ENCODE measurements around the gene LSP1. TPM values are rescaled to one million over a fixed set of nuclear protein-coding genes. Genes with fewer than 3 reads are reported as not detected.

Gene LSP1
- total and polyA plus RNA-seq, 2 of the 4 experiments (the other 2 are of a cell fraction), result not detected

DNA sequence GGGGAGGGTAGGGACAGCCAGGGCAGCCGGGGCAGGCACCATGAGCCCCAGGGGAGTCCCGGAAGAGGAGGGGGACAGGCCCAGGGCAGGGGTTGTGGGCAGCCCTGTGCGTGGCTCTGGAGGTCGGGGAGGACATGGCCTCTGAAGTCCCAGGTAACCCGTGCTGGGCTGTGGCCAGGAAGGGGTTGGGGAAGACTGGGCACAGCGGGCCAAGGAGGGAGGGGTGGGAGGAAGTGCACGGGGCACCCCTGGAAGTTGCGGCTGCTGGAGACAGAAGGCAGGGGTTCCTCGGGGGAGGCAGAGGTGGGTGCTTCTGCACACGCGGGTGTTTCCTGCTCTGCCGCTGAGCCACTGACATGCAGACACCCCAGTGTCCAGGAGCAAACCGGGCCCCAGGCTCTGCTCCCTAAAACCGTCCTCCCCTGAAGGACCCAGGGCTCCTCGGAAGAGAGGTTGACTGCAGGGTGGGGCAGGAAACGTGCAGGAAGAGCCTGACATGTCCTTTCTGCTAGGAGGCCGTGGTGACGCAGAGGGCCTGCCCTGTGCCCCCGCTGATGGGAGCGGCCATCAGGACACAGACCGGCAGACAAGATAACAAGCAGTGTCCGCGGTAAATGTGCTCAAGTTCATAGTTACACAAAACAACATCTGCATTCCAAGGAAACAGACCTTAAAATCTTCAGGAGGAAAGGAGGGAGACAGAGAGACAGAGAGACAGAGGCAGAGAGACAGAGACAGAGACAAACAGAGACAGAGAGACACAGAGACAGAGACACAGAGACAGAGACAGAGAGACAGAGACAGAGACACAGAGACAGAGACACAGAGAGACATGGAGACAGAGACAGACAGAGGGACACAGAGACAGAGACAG is 8.4 kb upstream of the LSP1 start (continued):
- no peak for TF ChIP-seq MAFK (IDR thresholded peaks at IDR 0.05; ENCODE audit: low read depth, low read length)

DNA sequence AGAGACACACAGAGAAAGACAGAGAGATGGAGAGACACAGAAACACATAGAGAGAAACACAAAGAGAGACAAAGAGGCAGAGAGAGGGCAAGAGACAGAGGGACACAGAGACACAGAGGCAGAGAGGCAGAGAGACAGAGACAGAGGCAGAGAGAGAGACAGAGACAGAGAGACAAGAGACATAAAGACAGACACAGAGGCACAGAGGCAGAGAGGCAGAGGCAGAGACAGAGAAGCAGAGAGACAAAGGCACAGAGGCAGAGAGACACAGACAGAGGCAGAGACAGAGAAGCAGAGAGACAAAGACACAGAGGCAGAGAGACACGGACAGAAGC is 7.8 kb upstream of the LSP1 start:
- no peak for DNase-seq
- Histone ChIP-seq H3K36me3 (ENCODE audit: control insufficient read depth, insufficient read depth, low read length) (no peaks in the 10 kb centered on the region), H2BK20ac (ENCODE audit: low read depth, low read length) (no peak overlapping the region), H3K79me1 (ENCODE audit: low read depth in 1 of 2, low read length in 2 of 2) (no peaks in the 10 kb centered on the region), H3K9me3 (ENCODE audit: control insufficient read depth, insufficient read depth, low read length) (no peaks in the 10 kb centered on the region), H3K27me3 (ENCODE audit: control insufficient read depth, insufficient read depth, low read length) (peaks cover 48% of the 10 kb centered on the region), H2AK9ac (replicated peaks; ENCODE audit: low read depth, low read length, poor library complexity) (no peak overlapping the region), H3K4me3 (ENCODE audit: insufficient read depth, low read depth, low read length) (no peak overlapping the region), H3K4me2 (ENCODE audit: low read depth, low read length) (no peak overlapping the region), H3K14ac (replicated peaks; ENCODE audit: low read depth, low read length) (no peak overlapping the region), H2BK5ac (ENCODE audit: low read depth, low read length, poor library complexity, severe bottlenecking) (no peak overlapping the region), H3K27ac (ENCODE audit: insufficient read depth, low read length) (no peak overlapping the region), H2BK120ac (ENCODE audit: low read depth, low read length) (no peak overlapping the region), H2BK15ac (ENCODE audit: low read depth, low read length) (no peak overlapping the region), H2AK5ac (ENCODE audit: low read depth, low read length) (no peak overlapping the region; the same call in 1 of the 2 replicates), H3K56ac (ENCODE audit: extremely low read depth, insufficient read depth, low read length) (no peak overlapping the region), H3K4me1 (ENCODE audit: control insufficient read depth, insufficient read depth, low read length) (no peaks in the 10 kb centered on the region), H3K23ac (ENCODE audit: low read depth, low read length) (no peak overlapping the region), H2AFZ (replicated peaks; ENCODE audit: low read length, poor library complexity) (no peak overlapping the region), H3K9me1 (ENCODE audit: insufficient read depth, low read length) (no peaks in the 10 kb centered on the region), H4K91ac (ENCODE audit: insufficient read depth, low read depth, low read length) (no peak overlapping the region), H4K8ac (ENCODE audit: low read depth in 2 of 2, low read length in 2 of 2) (no peak overlapping the region), H4K5ac (ENCODE audit: low read depth, low read length) (no peak overlapping the region), H3K18ac (ENCODE audit: low read depth, low read length) (no peak overlapping the region), H3K4ac (ENCODE audit: low read depth, low read length) (no peak overlapping the region), H3K9ac (ENCODE audit: low read depth, low read length) (no peak overlapping the region), H4K20me1 (ENCODE audit: insufficient read depth, low read length) (no peaks in the 10 kb centered on the region)
- WGBS, 2 experiments (ENCODE audit: extremely low coverage in 2 of 2, insufficient read length in 1 of 2), result 50% methylated on average over 1 of the region's 1 CpG; no CpG with 5 or more reads in 1 of the 2 experiments
- ChIA-PET POLR2A (ENCODE audit: unreplicated experiment) (no interaction called here), CTCF (interaction anchor here (1.0 kb wide), 1 partner anchor 204 kb away, joined by 3 read pairs; no protein-coding TSS in a partner anchor)
- intact Hi-C loops (cut with micrococcal nuclease), result no loop called here
- dilution Hi-C loops (cut with HindIII; ENCODE audit: low sequenced_read_pairs, unreplicated experiment), result no loop called here
- TF ChIP-seq RCOR1 (IDR thresholded peaks at IDR 0.05; ENCODE audit: insufficient replicate concordance, low read length) (no peak), MXI1 (IDR thresholded peaks at IDR 0.05; ENCODE audit: borderline replicate concordance, low read depth, low read length) (no peak), BHLHE40 (IDR thresholded peaks at IDR 0.05; ENCODE audit: low read depth, low read length) (no peak), MAFK (IDR thresholded peaks at IDR 0.05; ENCODE audit: low read depth, low read length) (no peak), MAZ (IDR thresholded peaks at IDR 0.05; ENCODE audit: borderline replicate concordance, low read depth, low read length) (no peak), FOS (IDR thresholded peaks at IDR 0.05; ENCODE audit: low read depth, low read length) (no peak), RAD21 (IDR thresholded peaks at IDR 0.05; ENCODE audit: low read length) (no peak), SMC3 (IDR thresholded peaks at IDR 0.05; ENCODE audit: low read depth, low read length) (no peak), POLR2A (IDR thresholded peaks at IDR 0.05; ENCODE audit: low read depth, low read length) (no peak), CHD1 (IDR thresholded peaks at IDR 0.05; ENCODE audit: low read depth, low read length) (no peak)
- TF ChIP-seq, protein P1, sequence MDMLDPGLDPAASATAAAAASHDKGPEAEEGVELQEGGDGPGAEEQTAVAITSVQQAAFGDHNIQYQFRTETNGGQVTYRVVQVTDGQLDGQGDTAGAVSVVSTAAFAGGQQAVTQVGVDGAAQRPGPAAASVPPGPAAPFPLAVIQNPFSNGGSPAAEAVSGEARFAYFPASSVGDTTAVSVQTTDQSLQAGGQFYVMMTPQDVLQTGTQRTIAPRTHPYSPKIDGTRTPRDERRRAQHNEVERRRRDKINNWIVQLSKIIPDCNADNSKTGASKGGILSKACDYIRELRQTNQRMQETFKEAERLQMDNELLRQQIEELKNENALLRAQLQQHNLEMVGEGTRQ (IDR thresholded peaks at IDR 0.05; ENCODE audit: low read depth, low read length), result no peak
- no peak for ATAC-seq (ENCODE audit: low read depth)
- in situ Hi-C loops (cut with MboI; ENCODE audit: low sequenced_read_pairs), result no loop called here
- no TSS peak for BruUV-seq (replicated peaks)
